GM18502 (cell line): Measurements from ENCODE around the gene POU4F1.
A peak's percentile ranks its signal among the peaks of the same experiment; 100 is the strongest.

Source experiments
- ATAC-seq: cut with Tn5 transposase; IDR thresholded peaks from one replicate; pipeline ENCODE4 v1.9.1; 2021; ENCODE audit warnings: mild to moderate bottlenecking; ENCODE audit not compliant: unreplicated experiment, poor library complexity

POU4F1 gene

DNA sequence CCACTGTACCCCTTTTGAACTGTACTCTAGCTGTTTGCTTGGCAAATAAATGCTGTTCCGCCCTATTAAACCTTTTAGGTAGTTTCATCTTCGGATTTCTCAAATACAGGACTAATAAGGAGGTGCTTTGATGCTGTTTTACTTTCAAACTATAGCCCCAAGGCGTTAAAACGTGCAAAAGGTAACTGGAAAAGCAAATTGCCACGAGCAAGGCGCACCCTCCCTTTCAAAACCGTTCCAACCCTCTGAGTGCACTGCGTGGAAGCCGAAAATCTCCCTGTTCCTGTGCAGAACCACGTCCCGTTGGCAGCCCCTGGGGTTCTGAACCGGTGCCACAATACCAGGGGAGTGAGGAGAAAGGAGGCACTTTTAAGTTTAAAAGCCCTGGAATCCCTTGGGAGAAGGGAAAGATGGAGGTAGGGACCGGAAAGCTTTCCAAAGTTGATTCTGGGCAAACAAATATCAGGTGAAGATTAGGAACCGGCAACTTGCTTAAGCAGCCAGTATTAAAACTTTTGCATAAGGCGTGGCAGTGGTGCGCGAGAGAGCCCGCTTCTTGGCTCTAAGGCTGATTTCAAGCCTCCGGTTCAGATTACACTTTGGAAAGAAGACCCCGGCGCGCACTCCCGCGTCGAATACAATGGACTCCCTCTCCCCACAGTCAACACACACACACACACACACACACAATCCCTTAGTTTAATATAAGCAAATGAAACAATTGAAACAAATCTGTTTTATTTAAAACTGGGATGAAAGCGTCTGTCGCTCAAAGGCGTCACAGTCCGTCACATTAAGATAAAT lies 9.5 kb downstream of the POU4F1 start:
- ATAC-seq: no peak

- no peak for ATAC-seq
These were observed 10.2 kb downstream of the POU4F1 start for GRCh38 chr13:78593129-78593528.

DNA sequence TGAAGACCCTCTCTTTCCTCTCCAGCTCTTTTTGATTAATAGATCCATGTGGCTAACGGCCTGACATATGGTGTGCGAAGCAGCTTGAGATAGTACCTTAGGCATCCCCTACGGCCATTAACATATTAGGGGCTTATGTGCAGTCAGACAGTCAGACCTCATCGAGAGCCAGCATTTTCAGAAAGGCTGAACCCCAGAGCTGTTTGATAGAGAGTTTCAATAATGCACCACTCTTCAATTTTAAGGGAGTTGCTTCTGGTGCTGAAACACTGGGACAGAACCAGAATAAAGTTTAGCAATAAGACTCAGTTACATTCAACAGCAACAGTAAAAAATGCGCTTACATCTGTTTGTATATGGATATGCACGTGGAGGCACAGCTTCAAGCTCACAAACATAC lies 10.8 kb downstream of the POU4F1 start:
- no peak for ATAC-seq

GRCh38 chr13:78589206-78589605 lies 14.1 kb downstream of the POU4F1 start:
- no peak for ATAC-seq

DNA sequence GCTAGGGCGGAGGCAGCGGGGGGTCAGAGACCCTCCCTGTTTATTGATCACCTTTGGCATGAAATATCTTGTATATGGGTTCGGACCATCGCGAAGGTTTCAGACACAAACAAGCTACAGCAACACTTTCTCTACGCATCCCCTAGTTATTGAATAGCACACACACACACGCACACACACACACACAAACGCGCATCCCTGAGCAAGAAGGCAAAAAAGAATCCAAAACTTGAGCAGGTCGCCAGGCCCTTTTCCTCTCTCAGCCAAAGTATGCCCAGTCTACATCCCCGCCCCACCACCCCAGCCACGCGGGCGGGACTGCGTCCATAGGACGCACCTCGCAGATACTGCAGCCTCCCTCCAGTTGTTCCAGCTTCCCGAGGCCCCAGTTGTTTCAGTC lies 16.0 kb downstream of the POU4F1 start:
- no peak for ATAC-seq

GRCh38 chr13:78586706-78587105 lies 16.6 kb downstream of the POU4F1 start:
- peak; percentile 62 for ATAC-seq

- no peak for ATAC-seq
These were observed 27.1 kb downstream of the POU4F1 start for GRCh38 chr13:78576261-78576660.

- no peak for ATAC-seq
These were observed 30.9 kb downstream of the POU4F1 start for GRCh38 chr13:78572459-78572858.

- ATAC-seq: no peak
These were observed 34.3 kb downstream of the POU4F1 start for GRCh38 chr13:78569029-78569428.

GRCh38 chr13:78566631-78567030 lies 36.7 kb downstream of the POU4F1 start:
- ATAC-seq: no peak

- no peak for ATAC-seq
These were observed 41.0 kb downstream of the POU4F1 start for GRCh38 chr13:78562237-78562889.
